Esophagus muscularis mucosa (tissue), 4 donors: Measurements from ENCODE around the gene SAA4. TPM values are rescaled to one million over a fixed set of nuclear protein-coding genes. Genes with fewer than 3 reads are reported as not detected.

Experiments
- DNase-seq: peaks from one replicate; pipeline ENCODE4 v3.0.0-alpha.2; 2017; ENCODE audit errors: extremely low spot score
- H3K27ac ChIP-seq, 4 donors: fragments of 200-600 bp; sonication (generic); replicated peaks in 1 of 4; 1 replicate in 3 of 4; 2 replicates in 1 of 4; pipeline ENCODE4 v1.5.1; 2016 to 2019; ENCODE audit warnings: mild to moderate bottlenecking in 1 of 4
- H3K27me3 ChIP-seq, 4 donors: fragments of 200-600 bp; sonication (generic); one replicate each; pipeline versions ENCODE4 v1.5.1 to v1.6.0; 2016 to 2019
- H3K36me3 ChIP-seq, 4 donors: fragments of 200-600 bp; sonication (generic); one replicate each; pipeline ENCODE4 v1.5.1; 2016 to 2019
- H3K4me1 ChIP-seq, 4 donors: fragments of 200-600 bp; sonication (generic); one replicate each; pipeline ENCODE4 v1.5.1; 2016 to 2019
- H3K4me3 ChIP-seq, 4 donors: fragments of 200-600 bp; sonication (generic); 1 replicate in 2 of 4; 2 replicates in 2 of 4; pipeline ENCODE4 v1.5.1; 2016 to 2019; ENCODE audit warnings: mild to moderate bottlenecking in 4 of 4, moderate library complexity in 1 of 4
- H3K9me3 ChIP-seq, 4 donors: fragments of 200-600 bp; sonication (generic); 1 replicate in 3 of 4; 2 replicates in 1 of 4; pipeline ENCODE4 v1.5.1; 2016 to 2019
- EP300 ChIP-seq: sonication (generic); formaldehyde crosslinking; IDR thresholded peaks from one replicate; pipeline ENCODE4 v1.6.1; 2017; ENCODE audit warnings: antibody characterized with exemption
- POLR2AphosphoS5 ChIP-seq, 2 donors: sonication (generic); formaldehyde crosslinking; IDR thresholded peaks; one replicate each; pipeline ENCODE4 v1.6.1; 2017; ENCODE audit warnings: antibody characterized with exemption in 2 of 2
- whole genome bisulfite sequencing: methylation state at CpG from one replicate; pipeline ENCODE4 v1.1.5; 2018; 5-methylcytosine and 5-hydroxymethylcytosine counted together
- intact Hi-C: fragments of 100-400 bp; cut with DNase I; formaldehyde crosslinking; loops from one replicate; pipeline ENCODE4 v1.15.1; 2023
- small RNA-seq, 3 donors: library from RNA; depleted of rRNA; stranded (forward); fragments of <200 nt; gene quantifications; one replicate each; pipeline ENCODE3, GENCODE V24; 2016
- total RNA-seq, 4 donors: library from RNA; depleted of rRNA; stranded (reverse); fragments of >200 nt; gene quantifications; one replicate each; pipeline versions ENCODE4 v1.1.0 to v1.2.1, GENCODE V29; 2016

Gene SAA4
- total RNA-seq, 4 donors from 2014 or later, result not detected

- TF ChIP-seq EP300 (no peak), POLR2AphosphoS5 (IDR thresholded peaks at IDR 0.05) (no peak)
- 93% methylated on average over 24 of the region's 24 CpGs for WGBS
- no peak for DNase-seq
- H3K4me1 ChIP-seq, result no peaks in the 10 kb centered on the region
- H3K36me3 ChIP-seq, result no peaks in the 10 kb centered on the region
- no peaks in the 10 kb centered on the region for H3K9me3 ChIP-seq
- H3K27ac ChIP-seq, result no peak overlapping the region
- peaks cover 0 to 3% (median 0%) of the 10 kb centered on the region in 4 donors for H3K27me3 ChIP-seq
- intact Hi-C loops, result no loop called here
- no peak overlapping the region for H3K4me3 ChIP-seq
These were observed 47.8 kb downstream of the SAA4 start for GRCh38 chr11:18188796-18189195.

Small RNA genes lying within 50 kb of the gene (small RNA-seq; reads per million reads assigned to genes)
- gene RNA5SP333 (0 reads per million in 3 donors), gene RNA5SP334 (0 reads per million in 3 donors)

Other genes starting within 250 kb of the SAA4 start
- gene SERGEF, start 223.8 kb downstream of the SAA4 start, total RNA-seq, result 10 to 100 TPM; 32.0 to 50.2 (median 37.6) TPM
- under 1 TPM in 3 of 4 donors, not detected in 1; 0.06 to 0.42 (median 0.17) TPM for gene TPH1, start 190.5 kb downstream of the SAA4 start, total RNA-seq
- gene SAAL1, start 130.7 kb downstream of the SAA4 start, total RNA-seq, result 10 to 100 TPM; 10.3 to 19.1 (median 11.1) TPM
- not detected for gene MRGPRX3, start 104.2 kb downstream of the SAA4 start, total RNA-seq
- not detected for gene MRGPRX4, start 64.0 kb downstream of the SAA4 start, total RNA-seq
- under 1 TPM in 1 of 4 donors, not detected in 3; 0.34 TPM for gene SAA2, start 11.9 kb upstream of the SAA4 start, total RNA-seq
- gene SAA1, start 29.5 kb upstream of the SAA4 start, total RNA-seq, result 1 to 10 TPM in 3 of 4 donors, under 1 TPM in 1; 0.75 to 3.3 (median 1.2) TPM
- gene HPS5, start 85.3 kb upstream of the SAA4 start, total RNA-seq, result 10 to 100 TPM; 17.0 to 24.5 (median 18.6) TPM
- 10 to 100 TPM; 40.3 to 56.7 (median 48.3) TPM for gene GTF2H1, start 85.8 kb upstream of the SAA4 start, total RNA-seq
- gene LDHA, start 157.8 kb upstream of the SAA4 start, total RNA-seq, result 100 to 1,000 TPM; 399 to 523 (median 446) TPM
- gene LDHC, start 175.5 kb upstream of the SAA4 start, total RNA-seq, result not detected
- not detected for gene LDHAL6A, start 219.1 kb upstream of the SAA4 start, total RNA-seq